GM12891 (cell line): ENCODE measurements around the gene XRCC3.
"Not testable (repeated sequence)": the region's sequence is repeated elsewhere in the genome, so short reads cannot be mapped to it uniquely, and the experiment has no call there.

ENCODE experiments used
- DNase-seq: peaks from one replicate; pipeline ENCODE4 v3.0.0; 2011; ENCODE audit warnings: low spot score; ENCODE audit not compliant: insufficient read length
- FAIRE-seq: peaks from 2 replicates; lab custom pipeline; 2011; peaks lifted over from hg19 to GRCh38; lab: Jason Lieb, UNC
- PAX5 ChIP-seq: IDR thresholded peaks from 2 replicates; pipeline ENCODE4 v1.6.1; 2011; ENCODE audit warnings: low read length, moderate library complexity, mild to moderate bottlenecking; ENCODE audit not compliant: insufficient read depth, severe bottlenecking
- POLR2A ChIP-seq: IDR thresholded peaks from 2 replicates; pipeline ENCODE4 v1.6.1; 2011; ENCODE audit warnings: low read depth, low read length, control low read depth
- POLR2AphosphoS5 ChIP-seq: IDR thresholded peaks from 2 replicates; pipeline ENCODE4 v1.6.1; 2011; ENCODE audit warnings: low read depth, low read length, control low read depth
- POU2F2 ChIP-seq: IDR thresholded peaks from 2 replicates; pipeline ENCODE4 v1.6.1; 2011; ENCODE audit warnings: low read depth, mild to moderate bottlenecking, control low read depth, low read length, moderate library complexity
- SPI1 ChIP-seq: IDR thresholded peaks from 2 replicates; pipeline ENCODE4 v1.6.1; 2011; ENCODE audit warnings: low read depth, low read length, control low read depth
- TAF1 ChIP-seq: IDR thresholded peaks from 2 replicates; pipeline ENCODE4 v1.6.1; 2011; ENCODE audit warnings: low read depth, low read length, control low read depth

The XRCC3 gene

GRCh38 chr14:103653805-103654204, 61.4 kb downstream of the XRCC3 start:
- DNase-seq (no peak), FAIRE-seq (no peak)
- TF ChIP-seq PAX5: no peak
- TF ChIP-seq TAF1: no peak
- TF ChIP-seq POU2F2: no peak
- no peak for TF ChIP-seq POLR2A
- no peak for TF ChIP-seq POLR2AphosphoS5
- TF ChIP-seq SPI1: no peak

- not testable (repeated sequence) for FAIRE-seq
Observed at GRCh38 chr14:103653336-103653735, 61.9 kb downstream of the XRCC3 start.

GRCh38 chr14:103652806-103653205, 62.4 kb downstream of the XRCC3 start:
- TF ChIP-seq POLR2AphosphoS5 (no peak), POLR2A (no peak), TAF1 (no peak), PAX5 (no peak), SPI1 (no peak), POU2F2 (no peak)
- no peak for FAIRE-seq
- no peak for DNase-seq

More at GRCh38 chr14:103653336-103653735, 61.9 kb downstream of the XRCC3 start:
- not testable (repeated sequence) for DNase-seq

- DNase-seq (no peak), FAIRE-seq (no peak)
- TF ChIP-seq PAX5 (no peak), POU2F2 (no peak), POLR2A (no peak), POLR2AphosphoS5 (no peak), TAF1 (no peak), SPI1 (no peak)
Observed at GRCh38 chr14:103651585-103651984, 63.7 kb downstream of the XRCC3 start.

GRCh38 chr14:103650213-103650612, 65.0 kb downstream of the XRCC3 start:
- TF ChIP-seq POU2F2 (no peak), POLR2AphosphoS5 (no peak), POLR2A (no peak)
- FAIRE-seq (no peak), DNase-seq (no peak)

GRCh38 chr14:103649001-103649400, 66.2 kb downstream of the XRCC3 start:
- FAIRE-seq (no peak), DNase-seq (no peak)
- TF ChIP-seq POLR2AphosphoS5 (no peak), SPI1 (no peak), POU2F2 (no peak), TAF1 (no peak), PAX5 (no peak), POLR2A (no peak)
